22Rv1 (cell line): ENCODE results near the gene PCYOX1L.

Experiments
- CTCF ChIP-seq: fragments of 450-650 bp; IDR thresholded peaks from 2 replicates; pipeline ENCODE4 v1.5.1; 2017; ENCODE audit warnings: mild to moderate bottlenecking
- ZFX ChIP-seq: fragments of 450-650 bp; IDR thresholded peaks from 2 replicates; pipeline ENCODE4 v1.6.1; 2017; ENCODE audit warnings: antibody characterized with exemption, borderline replicate concordance

- TF ChIP-seq CTCF (no peak), ZFX (no peak)
These were observed 39.7 kb downstream of the PCYOX1L start for GRCh38 chr5:149397530-149397929.
